Hematopoietic multipotent progenitor cell treated with erythropoietin and hydrocortisone succinate and interleukin-3 and kit ligand, for 17 days (in vitro differentiated cells): ENCODE data around the gene LACTB.

ENCODE experiments used
- DNase-seq: peaks from one replicate; pipeline ENCODE4 v3.0.0-alpha.2; 2015; ENCODE audit warnings: low spot score

Gene LACTB

DNA sequence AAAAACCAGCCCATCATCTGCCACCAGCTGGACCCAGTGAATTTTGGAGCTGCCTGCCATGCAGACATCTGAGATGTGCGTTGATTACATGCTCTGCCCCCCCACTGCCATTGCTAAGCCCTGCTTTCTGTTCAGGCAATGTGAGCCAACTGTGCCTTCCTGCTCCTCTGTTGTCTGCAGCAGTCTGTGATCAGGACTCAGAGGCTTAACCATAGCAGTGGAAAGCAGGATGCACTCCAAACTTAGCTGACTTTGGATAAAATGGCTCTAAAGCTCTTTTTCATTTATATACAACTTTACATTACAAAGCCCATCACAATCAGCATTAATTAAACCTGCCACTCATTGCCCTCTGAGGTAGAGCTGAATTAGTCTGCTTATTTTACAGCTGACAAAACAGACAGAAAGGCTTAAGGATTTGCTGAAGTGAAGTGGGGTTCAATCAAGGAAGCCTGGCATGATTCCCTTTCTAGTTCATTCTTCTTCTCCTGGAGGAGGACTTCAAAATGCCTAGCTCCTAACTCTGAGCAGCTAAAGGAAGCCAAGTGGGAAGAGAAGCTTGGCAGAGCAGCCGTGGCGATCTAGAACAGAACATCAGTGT, 51.3 kb downstream of the LACTB start:
- DNase-seq, result no peak

DNA sequence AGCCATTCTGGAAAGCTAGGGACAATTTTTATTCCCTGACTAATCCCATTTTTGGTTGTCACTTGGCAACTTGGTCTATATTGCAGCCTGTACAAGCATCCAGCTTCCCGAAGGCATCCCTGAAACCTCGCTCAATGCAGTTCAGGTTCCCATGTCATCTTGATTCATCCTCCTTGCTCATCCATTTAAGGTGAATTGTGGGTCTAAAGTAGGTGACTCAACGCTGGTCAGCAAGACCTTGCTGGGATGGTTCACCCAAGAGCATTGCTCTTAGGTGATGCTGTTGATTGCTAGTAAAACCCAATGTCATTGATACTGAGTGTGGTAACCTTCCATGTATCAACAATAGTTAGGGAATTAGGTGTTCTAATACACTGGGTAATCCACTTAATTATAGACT, 54.6 kb downstream of the LACTB start:
- no peak for DNase-seq

DNA sequence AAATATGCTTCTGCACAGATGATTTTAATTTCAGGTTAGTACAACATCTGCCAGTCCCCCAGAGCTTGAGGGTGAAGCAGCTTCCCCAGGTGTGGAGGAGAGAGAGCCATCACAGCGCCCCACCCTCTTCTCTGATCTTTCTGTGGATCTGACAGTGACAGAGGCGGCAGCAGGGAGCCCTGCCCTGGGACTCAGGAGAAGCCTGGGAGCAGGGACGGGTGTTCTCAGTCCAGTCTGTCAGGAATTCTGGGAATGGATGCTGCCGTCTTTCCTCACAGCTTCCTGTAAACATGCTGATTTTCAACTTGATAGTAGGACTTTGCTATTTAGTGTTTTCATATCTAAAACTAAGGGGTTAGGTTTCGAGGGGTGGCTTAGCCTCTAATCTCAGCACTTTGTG, 56.4 kb downstream of the LACTB start:
- DNase-seq, result no peak

DNA sequence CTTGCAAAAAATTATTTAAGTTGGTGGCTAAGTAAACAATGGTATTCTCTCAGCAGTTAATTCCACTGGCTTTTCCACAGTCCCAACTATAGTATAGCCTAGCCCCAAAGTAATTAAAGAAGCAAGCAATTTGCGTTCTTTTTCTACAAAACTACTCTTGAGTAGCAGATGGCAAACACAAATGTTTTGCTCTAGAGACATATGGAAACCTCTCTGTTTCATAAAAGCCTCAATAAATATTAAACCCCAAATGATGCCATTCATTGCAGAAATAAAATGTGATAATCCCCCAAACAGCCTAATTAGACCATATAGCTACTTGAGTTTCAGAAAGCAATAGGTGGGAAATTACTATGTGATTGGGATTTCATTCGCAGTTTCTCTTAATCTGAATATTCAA, 59.1 kb downstream of the LACTB start:
- no peak for DNase-seq

DNA sequence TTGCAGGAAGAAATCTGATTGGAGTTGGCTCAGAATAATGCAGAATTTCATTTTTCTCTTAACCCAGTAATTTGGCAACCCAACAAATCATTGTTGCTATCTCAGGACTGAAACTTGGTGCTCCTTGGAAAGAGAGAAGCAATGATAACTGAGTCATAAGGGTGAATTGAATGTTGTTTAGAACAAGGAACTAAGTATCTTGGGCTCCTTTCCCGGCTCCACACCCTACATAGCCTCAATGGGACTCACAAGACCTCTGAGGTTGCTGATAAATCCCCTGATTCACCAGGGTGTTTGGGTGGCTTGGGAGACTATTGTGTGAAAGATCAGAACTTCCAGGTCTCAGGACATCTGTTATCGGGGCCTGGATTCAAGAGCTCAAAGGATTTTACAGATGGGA, 60.0 kb downstream of the LACTB start:
- no peak for DNase-seq

DNA sequence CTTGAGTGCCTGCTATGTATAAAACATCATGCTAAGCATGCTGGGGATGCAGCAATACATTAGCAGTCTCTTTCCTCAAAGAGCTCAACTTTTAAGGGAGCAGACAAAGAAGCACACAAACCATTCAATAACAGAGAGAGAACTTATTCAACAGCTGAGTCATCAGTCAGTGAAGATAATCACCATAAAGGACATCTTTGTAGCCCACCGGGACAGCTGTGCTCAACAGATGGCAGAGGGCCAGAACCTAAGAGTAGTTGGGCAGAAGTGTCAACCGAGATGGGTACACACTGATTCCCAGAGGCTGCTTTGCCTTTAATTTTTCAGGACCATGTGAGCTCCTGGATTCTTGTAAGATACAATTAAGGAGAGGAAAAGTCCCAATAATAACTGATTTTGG, 63.5 kb downstream of the LACTB start:
- no peak for DNase-seq

DNA sequence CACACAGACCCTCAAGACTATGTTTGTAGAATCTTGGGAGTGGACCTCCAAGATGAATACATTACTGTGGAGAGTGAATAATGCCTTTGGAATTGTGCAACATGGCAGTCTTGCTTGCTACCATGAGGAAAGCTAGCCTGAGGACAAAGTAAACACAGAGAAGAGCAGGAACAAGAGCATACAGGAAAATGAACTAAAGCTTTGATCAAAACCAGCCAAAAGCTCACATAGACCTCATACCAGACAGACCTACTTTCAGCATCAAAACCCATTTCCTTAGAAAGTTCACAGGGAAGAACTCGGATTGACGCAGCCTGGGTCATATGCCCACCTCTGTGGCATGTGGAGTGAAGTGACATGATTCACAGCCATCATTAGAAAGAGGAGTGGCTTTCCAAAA, 64.4 kb downstream of the LACTB start:
- no peak for DNase-seq

DNA sequence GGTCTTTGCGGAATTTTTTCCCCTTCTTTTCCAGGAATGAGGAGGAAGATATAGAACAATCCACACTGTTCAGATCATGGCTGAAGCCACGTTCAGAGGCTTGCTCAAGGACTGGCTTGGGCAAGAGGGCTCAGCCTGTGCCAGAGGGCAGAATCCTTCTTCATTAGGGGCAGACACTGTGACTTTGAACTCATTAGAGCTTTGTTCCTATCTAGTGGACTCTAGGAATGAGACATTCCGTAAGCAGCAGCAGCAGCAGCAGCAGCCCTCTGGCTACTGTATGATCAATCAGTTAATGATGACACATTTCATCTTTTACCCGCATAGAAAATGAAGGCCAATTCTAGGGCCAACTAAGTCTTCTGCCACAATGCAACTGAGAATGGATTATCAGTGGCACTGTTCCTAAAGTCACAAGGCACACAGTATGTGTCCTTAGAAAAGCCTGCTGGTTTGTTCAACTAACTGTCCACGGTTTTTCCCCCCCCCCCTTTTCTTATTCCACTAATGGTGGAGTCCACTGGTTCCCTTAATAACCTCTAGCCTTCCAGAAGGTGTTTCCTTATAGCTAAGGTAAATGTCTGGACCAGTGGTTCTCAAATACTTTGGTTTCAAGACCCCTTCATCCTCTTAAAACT, 66.0 kb downstream of the LACTB start:
- DNase-seq, result no peak

DNA sequence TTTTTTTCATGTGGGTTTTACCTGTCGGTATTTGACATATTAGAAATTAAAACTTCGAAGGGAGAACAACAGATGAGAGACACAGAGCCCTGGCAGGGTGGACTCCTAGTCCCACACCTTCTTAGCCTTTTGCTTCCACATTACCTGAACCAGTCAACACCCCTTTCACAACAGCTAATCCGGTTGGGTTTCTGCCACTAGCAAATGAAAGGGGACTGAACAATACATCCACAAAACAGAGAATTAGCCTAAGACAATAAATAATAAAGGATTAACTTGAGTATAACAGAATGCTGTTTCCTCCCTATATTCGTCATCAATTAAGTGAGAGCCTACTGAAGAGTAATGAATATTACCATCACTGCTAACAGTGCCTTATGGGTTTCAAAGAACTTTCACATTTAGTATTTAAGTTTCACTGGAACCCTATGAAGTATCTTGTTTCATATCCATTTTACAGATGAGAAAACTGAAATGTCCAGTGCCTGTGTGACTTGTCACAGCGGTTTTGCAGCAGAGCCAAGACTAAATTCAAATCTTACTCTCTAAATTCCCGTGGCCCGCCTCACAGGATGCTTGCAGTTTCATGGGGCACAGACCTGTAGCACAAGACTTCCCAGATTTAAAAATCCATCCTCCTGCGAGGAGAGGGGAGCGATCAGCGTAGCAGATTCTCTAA, 66.7 kb downstream of the LACTB start:
- peak; percentile 14 for DNase-seq

DNA sequence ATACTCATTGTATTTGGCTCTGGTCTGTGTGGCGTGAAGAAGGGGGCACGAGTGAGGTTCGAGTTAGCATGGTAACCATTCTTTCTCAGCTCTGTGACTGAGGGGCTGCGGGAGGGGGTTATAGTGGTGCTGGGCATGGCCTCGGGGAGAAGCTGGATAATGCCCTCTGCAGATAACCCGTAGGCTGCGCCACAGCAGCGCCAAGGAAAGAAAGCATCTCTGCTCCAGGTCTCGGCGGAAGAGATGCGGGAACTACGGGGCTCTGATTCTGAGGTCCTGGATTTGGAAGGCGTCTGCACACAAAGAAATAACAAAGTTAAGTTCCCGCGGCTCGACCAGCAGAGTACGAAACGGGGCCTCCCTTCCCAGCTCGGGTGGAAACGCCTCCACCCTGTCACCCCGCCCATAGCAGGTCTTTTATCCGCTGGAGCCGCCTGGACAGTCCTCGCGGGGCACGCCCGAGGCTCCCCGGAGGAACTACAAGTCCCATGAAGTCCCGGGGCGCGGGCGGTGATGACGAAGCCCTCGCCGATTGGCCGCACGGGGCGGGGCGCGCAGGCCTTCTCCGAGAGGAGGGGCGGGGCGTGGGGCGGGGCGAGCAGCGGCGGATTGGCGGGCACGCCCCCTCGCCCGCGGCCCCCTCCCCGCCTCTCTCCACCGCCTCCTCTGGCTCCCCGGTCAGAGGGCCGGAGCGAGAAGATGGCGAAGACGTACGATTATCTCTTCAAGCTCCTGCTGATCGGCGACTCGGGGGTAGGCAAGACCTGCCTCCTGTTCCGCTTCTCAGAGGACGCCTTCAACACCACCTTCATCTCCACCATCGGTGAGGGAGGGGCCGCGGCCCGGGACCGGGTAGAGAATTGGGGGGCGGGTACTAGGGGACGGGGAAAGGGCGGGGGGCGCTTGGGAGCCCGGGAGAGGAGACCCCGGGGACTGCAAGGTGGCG, 67.5 kb downstream of the LACTB start, which contains the start of gene RAB8B:
Gene RAB8B (plus strand): TSS at position 681 of the 946 bp plus-strand sequence. CDS start 19 bp downstream, at position 700.
- DNase-seq, result peak; percentile 98

DNA sequence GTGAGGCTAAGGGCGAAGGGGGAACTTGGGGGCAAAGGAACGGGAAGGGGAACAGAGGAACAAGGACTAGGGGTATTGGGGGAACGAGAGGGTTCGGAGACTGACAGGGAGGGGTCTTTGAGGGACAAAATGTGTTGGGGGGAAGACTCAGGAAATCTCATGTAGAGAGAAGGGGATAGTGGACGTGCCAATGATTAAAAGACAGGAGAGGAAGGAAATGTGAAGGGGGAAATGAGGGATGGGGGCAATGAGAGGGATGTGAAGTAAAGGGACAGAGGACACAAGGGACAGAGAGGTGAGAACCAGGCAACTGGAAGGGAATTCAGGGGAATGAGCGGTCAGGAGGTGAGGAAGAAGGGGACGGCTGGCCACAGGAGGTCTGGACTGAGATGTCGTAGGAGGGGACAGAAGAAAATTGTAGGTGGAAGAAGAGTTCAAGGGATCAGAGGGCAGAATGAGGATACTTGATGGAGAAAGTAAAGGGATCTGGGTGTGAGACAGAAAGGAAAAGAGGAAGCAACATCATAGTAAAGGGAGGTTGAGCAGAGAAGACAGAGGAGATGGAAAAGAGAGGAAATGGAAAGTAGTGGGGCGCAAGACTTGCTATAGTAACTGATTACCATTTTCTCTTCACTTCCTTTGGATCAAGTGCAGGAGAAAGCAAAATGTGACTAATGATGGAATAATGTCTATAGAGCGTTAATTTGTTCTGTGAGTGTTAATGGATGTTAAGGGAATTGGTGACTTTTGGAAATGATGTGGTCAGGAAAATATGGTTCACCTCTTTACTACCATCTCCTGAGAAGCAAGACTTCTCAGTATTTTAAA, 68.5 kb downstream of the LACTB start:
- peak; percentile 62 for DNase-seq

DNA sequence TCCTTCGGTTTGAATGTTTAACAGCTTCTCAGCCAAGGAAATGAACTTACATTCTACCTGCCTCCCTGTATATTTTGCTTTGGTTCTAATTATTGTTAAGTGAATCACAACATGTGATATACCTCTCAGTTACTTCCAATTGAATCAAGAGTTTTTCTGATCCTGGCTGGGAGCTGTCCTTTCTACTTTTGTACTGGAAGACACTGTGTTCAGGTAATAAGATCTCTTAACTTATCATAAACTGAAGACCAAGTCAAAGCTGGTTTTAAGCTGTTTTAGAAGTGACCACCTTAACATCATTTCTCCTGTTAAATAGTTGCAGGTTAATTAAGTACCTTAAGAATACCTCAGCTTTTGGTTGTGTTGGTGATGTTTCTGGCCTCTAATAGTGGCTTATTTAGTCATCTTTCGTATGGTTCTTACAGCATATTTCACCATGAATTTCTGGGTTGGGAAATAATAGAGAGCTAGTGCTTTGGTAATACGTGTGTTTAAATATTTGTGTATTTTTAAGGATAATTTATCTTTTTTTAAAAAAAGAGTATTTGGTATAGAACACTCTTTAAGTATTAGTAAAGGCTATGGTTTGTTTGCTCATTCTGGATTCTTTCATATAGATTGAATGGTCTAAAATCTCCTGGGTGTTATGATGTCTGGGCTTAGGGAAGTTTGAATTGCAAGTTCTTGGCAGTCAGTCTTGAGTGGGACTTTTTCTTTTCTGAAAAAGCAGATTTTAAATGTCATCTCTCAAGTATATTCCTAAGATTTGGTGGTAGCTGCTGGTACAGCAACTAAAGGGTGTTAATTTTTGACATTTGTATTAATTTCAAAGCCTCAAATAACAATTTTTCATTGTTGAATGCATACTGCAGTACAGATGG, 69.3 kb downstream of the LACTB start:
- peak; percentile 60 for DNase-seq
